Activated CD8-positive, alpha-beta memory T cell treated with anti-CD3 and anti-CD28 coated beads, Interleukin-2, amount 10 ng/mL, durations not matched to agents 7 days and 5 days (primary cell): Measurements from ENCODE around the gene SPEN. TPM values are rescaled to one million over a fixed set of nuclear protein-coding genes. Genes with fewer than 3 reads are reported as not detected.

Experiments used
- ATAC-seq: fragments of 150-1000 bp; cut with Tn5 transposase; one replicate; pipeline ENCODE4 v1.10.0; 2021; ENCODE audit warnings: moderate library complexity
- CTCF ChIA-PET: fragments of 350-600 bp; sonication (Branson Sonifier 250); formaldehyde crosslinking; loops from one replicate; lab custom pipeline; 2021; ENCODE audit warnings: antibody characterized with exemption; lab: Charles Lee
- DNase-seq: peaks from one replicate; pipeline ENCODE4 v3.0.0-alpha.2; 2020
- H3K27ac Mint-ChIP-seq: one replicate; pipeline ENCODE4 v1.8.0; 2021; ENCODE audit warnings: mild to moderate bottlenecking, mixed read lengths
- H3K27me3 Mint-ChIP-seq: one replicate; pipeline ENCODE4 v1.8.0; 2021; ENCODE audit warnings: mixed read lengths
- H3K36me3 Mint-ChIP-seq: one replicate; pipeline ENCODE4 v1.8.0; 2021; ENCODE audit warnings: mild to moderate bottlenecking, mixed read lengths
- H3K4me1 Mint-ChIP-seq: one replicate; pipeline ENCODE4 v1.8.0; 2021; ENCODE audit warnings: mixed read lengths
- H3K4me3 Mint-ChIP-seq: one replicate; pipeline ENCODE4 v1.8.0; 2021; ENCODE audit warnings: mild to moderate bottlenecking, moderate library complexity, mixed read lengths
- H3K9me3 Mint-ChIP-seq: one replicate; pipeline ENCODE4 v1.8.0; 2022; ENCODE audit warnings: low read depth, mixed read lengths
- total RNA-seq, 2 experiments: library from RNA; stranded (reverse); gene quantifications; one replicate each; pipeline ENCODE4 v1.2.3, GENCODE V29; 2021

Gene SPEN
- total RNA-seq, 2 experiments from 2014 or later = 74.6 to 75.5 TPM

GRCh38 chr1:15953791-15954241 is 106.3 kb downstream of the SPEN start:
- no peak overlapping the region for H3K27ac Mint-ChIP-seq
- CTCF ChIA-PET = interaction anchor here (0.6 to 1.1 kb wide), 2 partner anchors 10 to 390 kb away, joined by 3 read pairs; no protein-coding TSS in a partner anchor
- H3K27me3 Mint-ChIP-seq = no peaks in the 10 kb centered on the region

GRCh38 chr1:15954316-15954715 is 106.8 kb downstream of the SPEN start:
- peaks cover 66% of the 10 kb centered on the region for H3K4me1 Mint-ChIP-seq
- DNase-seq (no peak), ATAC-seq (no peak)
- H3K4me3 Mint-ChIP-seq = no peak overlapping the region
- no peaks in the 10 kb centered on the region for H3K27me3 Mint-ChIP-seq
- H3K9me3 Mint-ChIP-seq = no peaks in the 10 kb centered on the region
- CTCF ChIA-PET = interaction anchor here (1.1 kb wide), 1 partner anchor 10 kb away, joined by 3 read pairs; no protein-coding TSS in a partner anchor
- peaks cover 15% of the 10 kb centered on the region for H3K36me3 Mint-ChIP-seq
- H3K27ac Mint-ChIP-seq = no peak overlapping the region

More at GRCh38 chr1:15953791-15954241, 106.3 kb downstream of the SPEN start:
- peaks cover 71% of the 10 kb centered on the region for H3K4me1 Mint-ChIP-seq
- H3K9me3 Mint-ChIP-seq = no peaks in the 10 kb centered on the region
- DNase-seq (no peak), ATAC-seq (no peak)
- H3K4me3 Mint-ChIP-seq = no peak overlapping the region
- H3K36me3 Mint-ChIP-seq = peaks cover 17% of the 10 kb centered on the region

GRCh38 chr1:15955552-15955951 is 108.0 kb downstream of the SPEN start:
- no peak overlapping the region for H3K27ac Mint-ChIP-seq
- H3K4me1 Mint-ChIP-seq = peaks cover 60% of the 10 kb centered on the region
- peaks cover 18% of the 10 kb centered on the region for H3K36me3 Mint-ChIP-seq
- H3K9me3 Mint-ChIP-seq = no peaks in the 10 kb centered on the region
- DNase-seq = no peak
- CTCF ChIA-PET = no interaction called here
- H3K27me3 Mint-ChIP-seq = no peaks in the 10 kb centered on the region
- no peak overlapping the region for H3K4me3 Mint-ChIP-seq
- no peak for ATAC-seq

- no peaks in the 10 kb centered on the region for H3K9me3 Mint-ChIP-seq
- no peak overlapping the region for H3K27ac Mint-ChIP-seq
- H3K36me3 Mint-ChIP-seq = peaks cover 18% of the 10 kb centered on the region
- DNase-seq (no peak), ATAC-seq (no peak)
- H3K4me1 Mint-ChIP-seq = peaks cover 55% of the 10 kb centered on the region
- no peaks in the 10 kb centered on the region for H3K27me3 Mint-ChIP-seq
- CTCF ChIA-PET = interaction anchor here (0.8 kb wide), 1 partner anchor 141 kb away, joined by 3 read pairs; no protein-coding TSS in a partner anchor
- H3K4me3 Mint-ChIP-seq = no peak overlapping the region
Observed at GRCh38 chr1:15956150-15956549, 108.6 kb downstream of the SPEN start.

GRCh38 chr1:15957221-15958095 is 110.0 kb downstream of the SPEN start:
- Mint-ChIP-seq H3K4me1 (peaks cover 45% of the 10 kb centered on the region), H3K27me3 (no peaks in the 10 kb centered on the region), H3K36me3 (peaks cover 19% of the 10 kb centered on the region), H3K4me3 (no peak overlapping the region), H3K27ac (no peak overlapping the region), H3K9me3 (no peaks in the 10 kb centered on the region)
- ATAC-seq (no peak), DNase-seq (no peak)
- CTCF ChIA-PET = interaction anchor here (1.7 to 2.1 kb wide), 2 partner anchors 38 to 142 kb away, joined by 5 to 8 read pairs; no protein-coding TSS in a partner anchor

- no peaks in the 10 kb centered on the region for H3K27me3 Mint-ChIP-seq
- ATAC-seq = no peak
- H3K27ac Mint-ChIP-seq = no peak overlapping the region
- no peaks in the 10 kb centered on the region for H3K9me3 Mint-ChIP-seq
- peaks cover 16% of the 10 kb centered on the region for H3K36me3 Mint-ChIP-seq
- CTCF ChIA-PET = interaction anchor here (1.0 to 2.1 kb wide), 4 partner anchors 37 to 144 kb away, joined by 3 to 8 read pairs (median 5); no protein-coding TSS in a partner anchor
- no peak for DNase-seq
- H3K4me3 Mint-ChIP-seq = no peak overlapping the region
- peaks cover 44% of the 10 kb centered on the region for H3K4me1 Mint-ChIP-seq
Observed at GRCh38 chr1:15958111-15958510, 110.6 kb downstream of the SPEN start.

GRCh38 chr1:15958793-15959192 is 111.3 kb downstream of the SPEN start:
- H3K4me1 Mint-ChIP-seq = peaks cover 45% of the 10 kb centered on the region
- no peak overlapping the region for H3K27ac Mint-ChIP-seq
- peaks cover 19% of the 10 kb centered on the region for H3K36me3 Mint-ChIP-seq
- ATAC-seq (no peak), DNase-seq (no peak)
- no peaks in the 10 kb centered on the region for H3K9me3 Mint-ChIP-seq
- CTCF ChIA-PET = interaction anchor here (0.6 to 3.2 kb wide), 7 partner anchors 8 to 167 kb away, joined by 3 to 8 read pairs (median 5); no protein-coding TSS in a partner anchor
- no peak overlapping the region for H3K4me3 Mint-ChIP-seq
- no peaks in the 10 kb centered on the region for H3K27me3 Mint-ChIP-seq

- no peaks in the 10 kb centered on the region for H3K9me3 Mint-ChIP-seq
- no peak overlapping the region for H3K4me3 Mint-ChIP-seq
- CTCF ChIA-PET = interaction anchor here (0.6 to 3.2 kb wide), 6 partner anchors 9 to 167 kb away, joined by 3 to 8 read pairs (median 4); no protein-coding TSS in a partner anchor
- H3K36me3 Mint-ChIP-seq = peaks cover 18% of the 10 kb centered on the region
- no peaks in the 10 kb centered on the region for H3K27me3 Mint-ChIP-seq
- DNase-seq (no peak), ATAC-seq (no peak)
- no peak overlapping the region for H3K27ac Mint-ChIP-seq
- peaks cover 45% of the 10 kb centered on the region for H3K4me1 Mint-ChIP-seq
Observed at GRCh38 chr1:15959424-15959823, 111.9 kb downstream of the SPEN start.

- H3K27ac Mint-ChIP-seq = no peak overlapping the region
- H3K36me3 Mint-ChIP-seq = peaks cover 20% of the 10 kb centered on the region
- H3K27me3 Mint-ChIP-seq = no peaks in the 10 kb centered on the region
- no peaks in the 10 kb centered on the region for H3K9me3 Mint-ChIP-seq
- H3K4me3 Mint-ChIP-seq = no peak overlapping the region
- CTCF ChIA-PET = interaction anchor here (0.9 to 3.2 kb wide), 4 partner anchors 9 to 168 kb away, joined by 3 to 7 read pairs (median 4); no protein-coding TSS in a partner anchor
- no peak for DNase-seq
- peaks cover 48% of the 10 kb centered on the region for H3K4me1 Mint-ChIP-seq
- no peak for ATAC-seq
Observed at GRCh38 chr1:15959827-15960446, 112.4 kb downstream of the SPEN start.

- CTCF ChIA-PET = interaction anchor here (1.0 to 3.2 kb wide), 3 partner anchors 10 to 169 kb away, joined by 3 to 7 read pairs (median 6); no protein-coding TSS in a partner anchor
- no peak for DNase-seq
- Mint-ChIP-seq H3K36me3 (peaks cover 16% of the 10 kb centered on the region), H3K9me3 (no peaks in the 10 kb centered on the region), H3K27ac (no peak overlapping the region), H3K27me3 (no peaks in the 10 kb centered on the region), H3K4me3 (no peak overlapping the region), H3K4me1 (peaks cover 53% of the 10 kb centered on the region)
- no peak for ATAC-seq
Observed at GRCh38 chr1:15960808-15961207, 113.3 kb downstream of the SPEN start.

- Mint-ChIP-seq H3K4me3 (no peak overlapping the region), H3K27ac (no peak overlapping the region), H3K4me1 (peaks cover 55% of the 10 kb centered on the region), H3K27me3 (no peaks in the 10 kb centered on the region), H3K9me3 (no peaks in the 10 kb centered on the region), H3K36me3 (peaks cover 18% of the 10 kb centered on the region)
- no peak for DNase-seq
- CTCF ChIA-PET = interaction anchor here (1.0 to 3.2 kb wide), 3 partner anchors 38 to 169 kb away, joined by 3 to 8 read pairs (median 7); no protein-coding TSS in a partner anchor
- ATAC-seq = no peak
Observed at GRCh38 chr1:15961492-15961891, 114.0 kb downstream of the SPEN start.

GRCh38 chr1:15962176-15962575 is 114.7 kb downstream of the SPEN start:
- no peak for ATAC-seq
- Mint-ChIP-seq H3K36me3 (peaks cover 20% of the 10 kb centered on the region), H3K4me3 (no peak overlapping the region), H3K27ac (no peak overlapping the region), H3K27me3 (no peaks in the 10 kb centered on the region), H3K9me3 (no peaks in the 10 kb centered on the region), H3K4me1 (peaks cover 61% of the 10 kb centered on the region)
- CTCF ChIA-PET = interaction anchor here (2.1 kb wide), 1 partner anchor 147 kb away, joined by 8 read pairs; no protein-coding TSS in a partner anchor
- DNase-seq = no peak
